OCI-M2 (cell line): ENCODE measurements around the gene NSUN6.
"Not testable (repeated sequence)": the region's sequence is repeated elsewhere in the genome, so short reads cannot be mapped to it uniquely, and the experiment has no call there.

Source experiments
- DNase-seq: peaks from one replicate; lab custom pipeline; 2025; ENCODE audit not compliant: unreplicated experiment; lab: John Stamatoyannopoulos, UW

The NSUN6 gene

DNA sequence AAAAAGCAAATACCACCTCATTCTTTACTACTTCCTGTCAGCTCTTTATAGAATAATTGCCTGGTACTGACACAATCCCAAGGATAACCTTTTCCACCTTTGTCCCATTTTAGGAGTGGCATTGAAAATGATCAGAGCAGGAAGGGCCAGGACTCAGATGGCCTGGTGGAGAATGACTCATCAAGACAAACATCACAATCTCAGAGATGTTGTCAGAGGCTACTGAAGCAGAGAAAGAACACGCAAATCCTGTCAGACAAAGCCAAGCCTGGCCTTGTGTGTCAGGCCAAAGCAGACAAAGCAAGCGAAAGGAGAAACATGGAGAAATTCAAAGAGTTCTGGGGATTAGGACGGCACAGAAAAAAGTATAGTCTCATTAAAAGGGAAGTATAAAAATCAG is 40.9 kb downstream of the NSUN6 start:
- no peak for DNase-seq

DNA sequence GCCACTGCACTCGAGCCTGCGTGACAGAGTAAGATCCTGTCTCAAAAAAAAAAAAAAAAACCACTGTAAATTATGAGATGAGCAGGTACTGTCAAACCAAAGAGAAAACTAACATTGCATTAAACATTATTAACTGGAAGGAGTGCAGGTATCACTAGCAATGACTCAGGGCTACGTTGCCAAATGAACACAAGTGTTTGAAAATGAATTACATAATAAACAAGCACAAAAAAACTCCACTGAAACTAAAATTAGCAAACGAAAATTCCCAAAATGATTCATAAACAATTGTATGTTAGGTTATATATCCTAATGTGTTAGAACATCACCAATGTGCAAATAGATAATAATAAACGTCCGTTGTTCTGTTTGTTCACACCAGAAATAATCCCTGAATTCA is 42.8 kb downstream of the NSUN6 start:
- no peak for DNase-seq

DNA sequence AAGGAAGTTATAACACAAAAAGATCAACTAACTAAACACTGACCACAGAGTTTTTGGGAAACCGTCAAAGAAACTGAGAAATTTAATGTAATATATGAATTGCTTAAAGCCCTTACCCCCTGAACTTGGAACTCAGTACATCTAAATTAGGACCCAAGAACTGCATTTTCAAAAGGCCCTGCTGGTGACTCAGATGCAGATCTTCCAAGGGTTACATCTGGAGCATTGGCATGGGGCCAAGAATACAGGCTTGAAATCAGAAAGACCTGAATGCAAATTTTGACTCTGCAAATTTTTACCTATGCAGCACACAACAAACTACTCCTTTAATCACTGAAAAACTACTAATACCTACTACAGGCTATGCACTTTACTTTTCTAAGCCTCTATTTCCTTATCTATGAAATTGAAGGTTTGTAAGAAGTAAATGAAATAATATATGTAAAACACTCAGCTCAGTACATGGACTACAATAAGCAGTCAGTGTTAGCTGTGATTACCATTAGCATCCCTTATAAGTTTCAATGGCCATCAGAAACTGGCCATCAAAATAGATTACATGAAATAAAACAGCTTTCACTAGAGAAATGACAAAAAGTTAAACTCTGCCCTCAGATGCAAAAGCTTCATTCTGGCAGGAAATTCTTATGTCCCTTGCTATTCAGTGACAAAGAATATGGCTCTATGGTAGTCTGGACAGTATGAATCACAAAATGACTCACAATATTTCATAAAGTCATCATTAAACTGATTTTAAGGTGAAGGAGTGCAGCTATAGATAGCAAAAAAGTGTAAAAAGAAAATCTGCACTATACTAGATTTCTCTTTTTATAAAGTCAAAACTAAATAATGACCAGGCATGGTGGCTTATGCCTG is 43.6 kb downstream of the NSUN6 start:
- DNase-seq = no peak

DNA sequence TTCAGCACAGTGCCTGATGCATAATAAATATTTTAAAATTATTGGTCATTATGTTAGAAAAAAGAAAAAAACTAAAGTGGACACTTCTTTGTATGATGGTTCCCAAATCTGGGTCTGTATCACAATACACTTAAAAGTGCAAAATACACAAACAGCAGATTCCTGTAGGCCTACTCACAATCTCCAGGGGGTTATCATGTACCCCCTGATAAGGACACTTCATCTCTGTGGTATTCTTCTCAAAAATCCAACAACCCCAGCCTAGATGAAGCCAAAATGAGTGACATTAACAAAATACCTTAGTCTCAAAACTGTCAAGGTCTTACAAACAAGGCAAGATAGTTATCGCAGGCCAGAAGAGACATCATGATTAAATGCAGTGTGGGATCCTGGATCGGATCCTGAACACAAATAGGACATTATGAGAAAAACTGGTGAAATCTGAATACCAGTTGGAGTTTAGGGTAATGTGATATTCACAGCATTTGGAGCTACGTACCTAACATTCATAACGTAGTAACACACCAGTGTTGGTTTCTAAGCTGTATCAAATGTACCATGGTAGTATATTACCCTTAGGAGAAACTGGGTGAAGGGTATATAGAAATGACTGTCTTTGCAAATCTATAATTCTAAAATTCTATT is 45.2 kb downstream of the NSUN6 start:
- DNase-seq = no peak

DNA sequence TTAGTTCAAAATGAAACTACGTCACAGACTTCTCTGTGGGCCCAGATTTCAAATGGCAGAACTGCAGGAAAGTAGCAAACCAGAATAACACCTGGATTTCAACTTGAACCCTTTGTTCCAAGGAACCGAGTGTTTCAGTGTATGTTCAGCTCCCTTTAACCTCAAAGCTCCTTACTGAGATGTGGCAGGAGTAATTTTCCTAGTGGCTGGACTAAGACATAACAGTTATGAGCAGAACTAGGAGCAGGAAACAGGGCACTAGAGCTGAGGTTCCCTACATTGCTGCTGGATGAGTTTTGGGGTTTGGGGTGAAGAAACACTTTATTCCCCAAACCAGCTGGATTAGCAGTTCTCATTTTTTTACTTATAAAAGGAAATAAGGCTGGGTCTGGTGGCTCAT is 50.1 kb downstream of the NSUN6 start:
- DNase-seq = no peak

DNA sequence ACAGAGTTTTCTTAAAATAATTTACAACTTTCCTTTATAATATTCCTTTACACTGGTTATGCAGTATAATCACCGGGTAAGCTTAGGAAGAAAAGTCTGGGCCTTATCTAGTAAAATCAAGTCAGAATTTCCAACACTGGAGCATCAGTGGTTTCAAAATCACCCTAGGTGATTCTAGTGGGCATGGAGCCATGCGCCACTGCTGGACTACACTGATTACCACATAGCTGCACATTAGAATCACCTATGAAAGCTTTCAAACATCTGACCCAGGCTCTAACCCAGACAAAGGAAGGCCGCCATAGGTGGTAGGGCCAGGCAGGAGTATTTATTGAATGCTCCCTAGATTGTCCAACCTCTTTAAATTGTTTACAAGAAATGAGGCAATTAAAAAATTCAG is 52.0 kb downstream of the NSUN6 start:
- no peak for DNase-seq

DNA sequence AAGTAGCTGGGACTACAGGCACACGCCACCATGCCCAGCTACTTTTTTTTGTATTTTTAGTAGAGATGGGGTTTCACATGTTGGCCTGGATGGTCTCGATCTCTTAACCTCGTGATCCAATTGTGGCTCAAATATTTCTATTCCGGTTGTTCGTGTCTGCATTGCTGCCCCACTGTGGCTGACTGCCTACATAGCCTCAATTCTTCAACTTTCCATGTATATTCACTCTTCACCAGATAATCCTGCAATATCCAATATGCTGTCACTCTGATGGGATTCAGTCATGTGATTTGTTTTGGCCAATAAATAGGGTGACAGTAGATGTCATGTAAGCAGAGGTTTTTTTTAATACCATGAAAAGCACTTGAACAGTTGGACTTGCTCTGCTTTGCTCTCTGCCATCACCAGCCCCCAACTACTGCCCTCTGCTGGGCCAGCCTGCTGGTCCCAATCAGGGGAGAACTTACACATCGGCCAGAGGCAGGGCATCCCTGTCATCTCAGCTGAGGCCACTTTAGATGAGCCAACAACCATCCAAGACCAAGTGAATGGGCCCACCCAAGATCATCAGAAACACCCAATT is 56.7 kb downstream of the NSUN6 start:
- DNase-seq = no peak

DNA sequence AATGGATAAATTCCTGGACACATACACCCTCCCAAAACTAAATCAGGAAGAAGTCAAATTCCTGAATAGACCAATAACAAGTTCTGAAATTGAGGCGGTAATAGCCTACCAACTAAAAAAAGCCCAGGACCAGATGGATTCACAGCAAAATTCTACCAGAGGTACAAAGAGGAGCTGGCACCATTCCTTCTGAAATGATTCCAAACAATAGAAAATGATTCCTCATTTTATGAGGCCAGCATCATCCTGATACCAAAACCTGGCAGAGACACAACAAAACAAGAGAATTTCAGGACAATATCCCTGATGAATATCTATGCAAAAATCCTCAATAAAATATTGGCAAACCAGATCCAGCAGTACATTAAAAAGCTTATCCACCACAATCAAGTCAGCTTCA is 60.2 kb downstream of the NSUN6 start:
- not testable (repeated sequence) for DNase-seq

DNA sequence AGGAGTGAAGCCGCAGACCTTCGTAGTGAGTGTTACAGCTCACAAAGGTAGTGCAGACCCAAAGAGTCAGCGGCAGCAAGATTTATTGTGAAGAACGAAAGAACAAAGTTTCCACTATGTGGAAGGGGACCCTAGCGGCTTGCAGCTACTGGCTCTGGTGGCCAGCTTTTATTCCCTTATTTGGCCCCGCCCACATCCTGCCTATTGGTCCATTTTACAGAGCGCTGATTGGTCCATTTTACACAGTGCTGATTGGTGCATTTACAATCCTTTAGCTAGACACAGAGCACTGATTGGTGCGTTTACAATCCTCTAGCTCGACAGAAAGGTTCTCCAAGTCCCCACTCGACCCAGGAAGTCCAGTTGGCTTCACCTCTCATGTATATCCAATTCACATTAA is 64.8 kb downstream of the NSUN6 start:
- DNase-seq = not testable (repeated sequence)

DNA sequence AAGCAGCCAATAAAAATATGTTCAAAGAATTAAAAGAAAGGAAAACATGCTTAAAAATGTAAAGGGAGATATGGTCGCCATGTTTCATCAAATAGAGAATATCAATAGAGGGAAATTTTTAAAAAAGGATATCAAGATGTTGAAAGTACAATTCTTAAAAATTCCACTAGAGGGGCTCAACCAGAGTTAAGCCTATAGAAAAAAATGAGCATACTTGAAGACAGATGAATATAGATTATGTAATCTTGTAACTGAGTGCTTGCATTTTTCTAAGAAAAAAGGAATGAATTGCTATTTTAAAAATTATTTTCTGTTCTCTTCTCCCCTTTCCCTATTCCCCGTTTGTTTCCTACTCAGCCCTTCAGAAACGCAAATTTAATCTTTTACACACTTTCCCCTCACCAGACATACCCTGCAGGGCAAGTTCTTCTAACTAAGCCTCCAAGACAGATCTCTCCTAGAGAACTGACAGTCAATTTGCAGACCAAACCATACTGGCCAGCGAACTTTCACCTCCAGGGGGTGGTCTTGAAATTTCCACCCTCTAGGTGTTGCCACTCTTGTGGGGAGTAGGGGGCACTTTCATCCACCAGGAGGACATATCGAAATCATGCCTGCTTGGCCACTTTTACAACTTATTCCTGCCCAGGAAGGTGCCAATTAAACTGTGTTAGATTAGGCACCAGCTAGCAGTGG is 67.7 kb downstream of the NSUN6 start:
- no peak for DNase-seq

DNA sequence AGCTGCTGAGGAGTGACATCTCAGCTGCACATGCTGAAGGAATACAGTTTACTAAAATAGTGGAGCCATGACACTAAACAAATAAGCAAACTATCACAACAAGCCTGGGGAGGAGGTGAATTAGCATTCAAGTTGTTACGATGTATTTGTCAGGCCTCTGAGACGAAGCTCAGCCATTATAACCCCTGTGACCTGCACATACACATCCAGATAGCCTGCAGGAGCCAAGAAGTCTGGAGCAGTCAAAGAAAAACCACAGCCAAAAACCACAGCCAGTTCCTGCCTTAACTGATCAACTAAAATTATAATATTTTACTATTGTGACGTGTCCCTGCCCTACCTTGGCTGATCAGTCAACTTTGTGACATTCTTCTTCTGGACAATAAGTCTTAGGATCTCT is 68.6 kb downstream of the NSUN6 start:
- no peak for DNase-seq

DNA sequence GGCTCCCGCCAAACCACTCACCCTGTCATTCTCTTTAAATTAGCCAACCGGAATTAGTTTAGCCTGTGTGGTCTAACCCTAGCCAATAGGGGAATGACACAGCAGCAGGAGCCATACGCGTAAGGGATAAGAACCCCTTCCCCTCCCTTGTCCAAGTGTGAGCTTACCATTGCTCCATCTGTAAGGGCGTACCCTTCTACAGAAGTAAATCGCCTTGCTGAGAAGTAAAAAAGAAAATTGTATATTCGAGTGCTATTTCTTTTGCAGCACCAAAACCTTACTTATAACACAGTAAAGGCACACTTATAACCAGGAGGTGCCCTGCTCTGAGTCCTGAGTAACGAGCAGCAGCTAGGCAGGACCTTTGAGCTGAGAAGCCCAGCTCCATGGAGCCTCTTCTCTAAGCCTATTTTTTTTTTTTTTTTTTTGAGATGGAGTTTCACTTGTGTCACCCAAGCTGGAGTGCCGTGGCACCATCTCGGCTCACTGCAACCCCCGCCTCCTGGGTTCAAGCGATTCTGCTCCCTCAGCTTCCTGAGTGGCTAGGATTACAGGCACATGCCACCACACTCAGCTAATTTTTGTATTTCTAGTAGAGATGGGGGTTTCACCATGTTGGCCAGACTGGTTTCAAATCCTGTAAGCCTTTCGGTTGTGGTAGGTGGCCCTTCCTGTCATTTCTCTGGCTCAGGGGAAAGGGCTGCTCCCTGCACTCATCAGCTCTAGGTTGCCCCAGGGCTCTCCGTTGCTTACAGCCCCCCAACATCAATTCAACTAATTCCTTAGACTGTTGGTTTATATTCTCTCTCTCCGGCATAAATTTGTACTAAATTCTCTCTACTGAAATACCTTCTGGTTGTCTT is 73.3 kb downstream of the NSUN6 start:
- no peak for DNase-seq

DNA sequence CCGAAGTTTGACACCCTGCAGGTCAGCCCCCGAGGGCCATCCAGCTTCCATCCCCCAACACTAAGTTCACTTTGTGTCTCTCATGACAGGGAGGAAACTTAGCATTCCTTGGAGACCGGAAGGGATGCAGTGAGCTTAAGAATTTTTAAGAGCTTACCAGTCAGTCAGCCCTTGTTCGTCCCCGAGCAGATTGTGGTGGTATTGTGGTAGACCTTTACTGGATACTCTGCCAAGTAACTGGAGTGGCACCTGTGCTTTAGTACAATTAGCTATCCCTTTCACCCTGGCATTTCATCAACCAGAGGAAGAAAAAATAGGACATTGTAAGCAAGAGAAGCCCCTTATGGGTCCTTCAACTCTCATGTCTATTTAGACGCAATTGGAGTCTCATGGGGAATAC is 74.8 kb downstream of the NSUN6 start:
- no peak for DNase-seq

DNA sequence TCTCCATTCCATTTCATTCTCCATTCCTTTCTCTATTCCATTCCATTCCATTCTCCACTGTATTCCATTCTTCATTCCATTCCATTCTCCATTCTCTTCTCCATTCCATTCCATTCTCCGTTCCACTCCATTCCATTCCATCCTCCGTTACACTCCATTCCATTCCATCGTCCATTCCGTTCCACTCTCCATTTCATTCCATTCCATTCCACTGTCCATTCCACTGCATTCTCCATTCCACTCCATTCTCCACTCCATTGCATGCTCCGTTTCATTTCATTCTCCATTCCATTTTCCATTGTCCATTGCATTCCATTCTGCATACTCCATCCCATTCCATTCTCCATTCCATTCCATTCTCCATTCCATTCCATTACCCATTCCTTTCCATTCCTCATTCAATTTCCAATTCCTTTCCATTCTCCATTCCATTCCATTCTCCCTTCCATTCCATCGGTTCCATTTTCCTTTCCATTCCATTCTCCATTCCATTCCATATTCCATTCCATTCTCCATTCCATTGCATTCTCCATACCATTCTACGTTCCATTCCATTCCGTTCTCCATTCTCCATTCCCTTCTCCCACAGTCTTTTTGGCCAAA is 78.3 kb downstream of the NSUN6 start:
- DNase-seq = no peak

DNA sequence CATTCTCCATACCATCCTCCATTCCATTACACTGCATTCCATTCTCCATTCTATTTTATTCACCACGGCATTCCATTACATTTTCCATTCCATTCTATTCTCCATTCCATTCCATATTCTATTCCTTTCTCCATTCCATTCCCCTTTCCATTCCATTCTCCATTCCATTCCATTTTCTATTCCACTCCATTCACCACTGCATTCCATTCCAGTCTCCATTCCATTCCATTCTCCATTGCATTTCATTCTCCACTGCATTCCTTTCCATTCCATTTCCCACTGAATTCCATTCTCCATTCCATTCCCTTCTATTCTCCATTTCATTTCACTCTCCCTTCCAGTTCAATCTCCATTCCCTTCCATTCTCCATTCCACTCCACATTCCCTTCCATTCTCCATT is 79.6 kb downstream of the NSUN6 start:
- no peak for DNase-seq

DNA sequence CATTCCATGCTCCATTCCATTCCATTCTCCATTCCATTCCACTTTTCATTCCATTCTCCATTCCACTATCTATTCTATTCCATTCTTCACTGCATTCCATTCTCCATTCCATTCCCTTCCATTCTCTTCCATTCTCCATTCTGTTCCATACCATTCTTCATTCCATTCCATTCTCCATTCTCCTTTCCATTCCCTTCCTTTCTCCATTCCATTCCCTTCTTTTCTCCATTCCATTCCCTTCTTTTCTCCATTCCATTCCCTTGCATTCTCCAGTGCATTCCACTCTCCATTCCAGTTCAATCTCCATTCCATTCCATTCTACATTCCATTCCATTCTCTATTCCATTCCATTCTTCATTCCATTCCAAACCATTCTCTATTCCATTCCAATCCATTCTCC is 80.3 kb downstream of the NSUN6 start:
- no peak for DNase-seq

DNA sequence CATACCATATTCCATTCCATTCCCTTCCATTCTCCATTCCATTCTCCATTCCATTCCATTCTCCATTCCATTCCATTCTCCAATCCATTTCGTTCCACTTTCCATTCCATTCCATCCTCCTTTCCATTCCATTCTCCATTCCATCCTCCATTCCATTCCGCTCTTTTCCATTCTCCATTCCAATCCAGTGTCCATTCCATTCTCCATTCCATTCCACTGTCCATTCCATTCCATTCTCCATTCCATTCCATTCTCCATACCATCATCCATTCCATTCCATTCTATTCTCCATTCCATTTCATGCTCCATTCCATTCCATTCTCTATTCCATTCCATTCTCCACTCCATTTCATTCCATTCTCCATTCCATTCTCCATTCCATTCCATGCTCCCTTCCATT is 81.0 kb downstream of the NSUN6 start:
- DNase-seq = not testable (repeated sequence)

DNA sequence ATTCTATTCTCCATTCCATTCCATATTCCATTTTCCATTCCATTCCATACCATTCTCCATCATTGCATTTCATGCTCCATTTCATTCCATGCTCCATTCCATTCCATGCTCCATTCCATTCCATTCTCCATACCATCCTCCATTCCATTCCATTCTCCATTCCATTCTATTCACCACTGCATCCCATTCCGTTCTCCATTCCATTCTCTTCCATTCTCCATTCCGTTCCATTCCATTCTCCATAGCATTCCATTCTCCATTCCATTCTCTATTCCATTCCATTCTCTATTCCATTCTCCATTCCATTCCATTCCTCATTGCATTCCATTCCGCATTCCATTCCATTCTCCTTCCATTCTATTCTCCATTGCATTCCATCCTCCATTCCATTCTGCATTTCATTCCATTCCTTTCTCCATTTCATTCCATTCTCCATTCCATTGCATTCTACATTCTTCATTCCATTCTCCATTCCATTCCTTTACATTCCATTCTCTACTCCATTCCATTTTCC is 84.0 kb downstream of the NSUN6 start:
- no peak for DNase-seq

DNA sequence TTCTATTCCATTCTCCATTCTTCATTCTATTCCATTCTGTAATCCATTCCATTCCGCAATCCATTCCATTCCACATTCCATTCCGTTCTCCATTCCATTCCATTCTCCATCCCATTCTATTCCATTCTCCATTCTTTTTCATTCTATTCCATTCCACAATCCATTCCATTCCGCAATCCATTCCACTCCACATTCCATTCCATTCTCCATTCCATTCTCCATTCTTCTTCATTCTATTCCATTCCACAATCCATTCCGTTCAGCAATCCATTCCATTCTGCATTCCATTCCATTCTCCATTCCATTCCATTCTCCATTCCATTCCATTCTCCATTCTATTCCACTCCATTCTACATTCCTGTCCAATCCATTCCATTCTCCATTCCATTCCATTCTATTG is 85.2 kb downstream of the NSUN6 start:
- no peak for DNase-seq

DNA sequence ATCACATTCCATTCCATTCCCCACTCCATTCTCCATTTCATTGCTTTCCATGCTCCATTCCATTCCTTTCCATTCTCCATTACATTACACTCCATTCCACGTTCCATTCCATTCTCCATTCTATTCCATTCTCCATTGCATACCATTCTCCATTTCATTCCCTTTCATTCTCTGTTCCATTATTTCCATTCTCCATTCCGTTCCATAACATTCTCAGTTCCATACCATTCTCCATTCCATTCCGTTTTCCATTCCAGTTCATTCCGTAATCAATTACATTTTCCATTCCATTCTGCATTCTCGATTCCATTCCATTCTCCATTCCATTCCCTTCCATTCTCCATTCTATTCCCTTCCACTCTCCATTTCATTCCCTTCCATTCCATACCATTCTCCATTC is 86.4 kb downstream of the NSUN6 start:
- DNase-seq = no peak
